ENCODE results near the gene PTPN4. TPM values are rescaled to one million over a fixed set of nuclear protein-coding genes. Genes with fewer than 3 reads are reported as not detected.

PTPN4 gene
- total RNA-seq, 1 experiment from 2014 or later = 42.2 TPM

GRCh38 chr2:120013597-120014223 is 254.0 kb downstream of the PTPN4 start:
- Histone ChIP-seq H3K9me3 (ENCODE audit: low read depth, low read length, poor library complexity, severe bottlenecking) (no peaks in the 10 kb centered on the region), H3K27ac (ENCODE audit: low read depth, low read length, poor library complexity, severe bottlenecking) (peak overlapping the region; percentile 91), H3K36me3 (ENCODE audit: insufficient read depth, low read length, poor library complexity, severe bottlenecking) (no peaks in the 10 kb centered on the region), H3K4me1 (ENCODE audit: insufficient read depth, low read length, poor library complexity, severe bottlenecking) (peaks cover 7% of the 10 kb centered on the region), H3K4me3 (ENCODE audit: low read depth, low read length, poor library complexity, severe bottlenecking) (peak overlapping the region; percentile 74), H3K27me3 (replicated peaks; ENCODE audit: insufficient read depth, low read depth, low read length, poor library complexity) (no peaks in the 10 kb centered on the region)
- no peak for TF ChIP-seq EZH2 (IDR thresholded peaks at IDR 0.05; ENCODE audit: borderline replicate concordance, low read depth, low read length, poor library complexity, severe bottlenecking)
- TF ChIP-seq, protein P1, sequence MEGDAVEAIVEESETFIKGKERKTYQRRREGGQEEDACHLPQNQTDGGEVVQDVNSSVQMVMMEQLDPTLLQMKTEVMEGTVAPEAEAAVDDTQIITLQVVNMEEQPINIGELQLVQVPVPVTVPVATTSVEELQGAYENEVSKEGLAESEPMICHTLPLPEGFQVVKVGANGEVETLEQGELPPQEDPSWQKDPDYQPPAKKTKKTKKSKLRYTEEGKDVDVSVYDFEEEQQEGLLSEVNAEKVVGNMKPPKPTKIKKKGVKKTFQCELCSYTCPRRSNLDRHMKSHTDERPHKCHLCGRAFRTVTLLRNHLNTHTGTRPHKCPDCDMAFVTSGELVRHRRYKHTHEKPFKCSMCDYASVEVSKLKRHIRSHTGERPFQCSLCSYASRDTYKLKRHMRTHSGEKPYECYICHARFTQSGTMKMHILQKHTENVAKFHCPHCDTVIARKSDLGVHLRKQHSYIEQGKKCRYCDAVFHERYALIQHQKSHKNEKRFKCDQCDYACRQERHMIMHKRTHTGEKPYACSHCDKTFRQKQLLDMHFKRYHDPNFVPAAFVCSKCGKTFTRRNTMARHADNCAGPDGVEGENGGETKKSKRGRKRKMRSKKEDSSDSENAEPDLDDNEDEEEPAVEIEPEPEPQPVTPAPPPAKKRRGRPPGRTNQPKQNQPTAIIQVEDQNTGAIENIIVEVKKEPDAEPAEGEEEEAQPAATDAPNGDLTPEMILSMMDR (conservative IDR thresholded peaks at IDR 0.05; ENCODE audit: low read depth, low read length) = no peak
- DNase-seq (ENCODE audit: low spot score) = peak; percentile 32
- POLR2A ChIA-PET (ENCODE audit: low non-redundant PET) = no interaction called here
- intact Hi-C loops (cut with micrococcal nuclease; ENCODE audit: unreplicated experiment) = loop anchor here (5.0 kb wide), 1 partner anchor 311 kb away; no protein-coding TSS in a partner anchor
- TSS peak; percentile 69 for BruUV-seq (replicated peaks)
- CTCF ChIA-PET = no interaction called here

DNA sequence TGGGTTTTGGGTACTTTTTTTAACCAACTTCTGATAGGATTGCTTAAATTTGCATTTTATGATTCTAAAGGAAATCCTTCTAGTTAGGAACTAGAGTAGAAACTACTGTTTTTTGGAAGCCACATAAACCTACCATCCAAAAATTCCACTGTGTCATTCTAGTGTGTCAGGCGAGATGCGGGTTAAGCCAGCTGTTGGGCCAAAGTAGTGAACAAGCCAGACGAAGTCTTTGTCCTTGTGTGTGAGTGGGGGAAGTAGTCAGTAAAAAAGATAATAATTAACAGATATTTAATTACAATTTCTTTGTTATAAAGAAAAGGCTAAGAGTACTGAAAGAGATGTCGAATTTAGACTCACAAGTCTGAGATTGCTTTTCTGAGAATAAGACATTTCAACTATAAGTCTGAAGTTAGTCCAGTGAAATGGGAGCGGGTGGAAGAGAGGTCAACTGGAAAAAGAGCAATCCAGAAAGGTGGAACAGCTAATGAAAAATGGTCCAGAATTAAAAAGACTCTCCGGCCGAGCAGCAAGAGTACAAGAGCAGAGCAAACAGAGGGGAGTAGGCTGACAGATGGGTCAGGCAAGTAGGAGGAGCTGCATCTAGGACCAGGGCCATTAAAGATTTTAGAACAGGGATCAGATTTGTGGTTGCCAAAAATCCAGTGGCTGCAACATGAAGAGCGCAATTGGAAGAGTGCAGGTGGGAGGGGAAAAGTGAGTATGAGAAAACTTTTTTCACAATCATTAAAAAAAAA is 254.7 kb downstream of the PTPN4 start:
- Histone ChIP-seq H3K9me3 (ENCODE audit: low read depth, low read length, poor library complexity, severe bottlenecking) (no peaks in the 10 kb centered on the region), H3K36me3 (ENCODE audit: insufficient read depth, low read length, poor library complexity, severe bottlenecking) (no peaks in the 10 kb centered on the region), H3K4me3 (ENCODE audit: low read depth, low read length, poor library complexity, severe bottlenecking) (peak overlapping the region; percentile 74), H3K27me3 (replicated peaks; ENCODE audit: insufficient read depth, low read depth, low read length, poor library complexity) (no peaks in the 10 kb centered on the region), H3K27ac (ENCODE audit: low read depth, low read length, poor library complexity, severe bottlenecking) (no peak overlapping the region), H3K4me1 (ENCODE audit: insufficient read depth, low read length, poor library complexity, severe bottlenecking) (peaks cover 7% of the 10 kb centered on the region)
- DNase-seq (ENCODE audit: low spot score) = no peak
- TF ChIP-seq, protein P1 (conservative IDR thresholded peaks at IDR 0.05; ENCODE audit: low read depth, low read length) = no peak
- no peak for TF ChIP-seq EZH2 (IDR thresholded peaks at IDR 0.05; ENCODE audit: borderline replicate concordance, low read depth, low read length, poor library complexity, severe bottlenecking)
- CTCF ChIA-PET = interaction anchor here (0.7 kb wide), 1 partner anchor 153 kb away, joined by 7 read pairs; no protein-coding TSS in a partner anchor
- intact Hi-C loops (cut with micrococcal nuclease; ENCODE audit: unreplicated experiment) = loop anchor here (5.0 kb wide), 1 partner anchor 312 kb away; no protein-coding TSS in a partner anchor
- no TSS peak for BruUV-seq (replicated peaks)
- POLR2A ChIA-PET (ENCODE audit: low non-redundant PET) = no interaction called here

DNA sequence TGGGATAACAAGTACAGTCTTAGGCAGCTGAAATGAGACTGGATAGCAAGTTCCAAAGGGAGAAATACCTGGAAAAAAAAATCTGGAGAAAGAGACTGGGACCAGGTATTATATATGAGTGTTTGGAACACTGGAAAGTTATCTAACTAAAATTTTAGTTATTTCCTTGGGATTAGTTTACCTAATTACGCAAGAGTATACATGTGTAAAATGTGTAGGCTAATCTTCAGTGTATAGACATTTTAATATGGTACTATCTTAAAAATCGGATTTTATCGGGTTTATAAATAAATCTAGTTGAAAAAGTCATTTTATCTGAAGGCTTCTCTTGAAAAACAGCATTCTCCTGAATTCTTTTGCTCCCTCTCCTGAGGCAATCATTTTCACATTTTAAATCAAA is 257.1 kb downstream of the PTPN4 start:
- CTCF ChIA-PET = no interaction called here

More for the DNA sequence above, 257.1 kb downstream of the PTPN4 start:
- Histone ChIP-seq H3K4me3 (ENCODE audit: low read depth, low read length, poor library complexity, severe bottlenecking) (no peak overlapping the region), H3K9me3 (ENCODE audit: low read depth, low read length, poor library complexity, severe bottlenecking) (no peaks in the 10 kb centered on the region), H3K27me3 (replicated peaks; ENCODE audit: insufficient read depth, low read depth, low read length, poor library complexity) (no peaks in the 10 kb centered on the region), H3K36me3 (ENCODE audit: insufficient read depth, low read length, poor library complexity, severe bottlenecking) (no peaks in the 10 kb centered on the region), H3K27ac (ENCODE audit: low read depth, low read length, poor library complexity, severe bottlenecking) (no peak overlapping the region), H3K4me1 (ENCODE audit: insufficient read depth, low read length, poor library complexity, severe bottlenecking) (peaks cover 7% of the 10 kb centered on the region)
- BruUV-seq (replicated peaks) = no TSS peak
- intact Hi-C loops (cut with micrococcal nuclease; ENCODE audit: unreplicated experiment) = no loop called here
- TF ChIP-seq EZH2 (IDR thresholded peaks at IDR 0.05; ENCODE audit: borderline replicate concordance, low read depth, low read length, poor library complexity, severe bottlenecking) = no peak
- TF ChIP-seq, protein P1 (conservative IDR thresholded peaks at IDR 0.05; ENCODE audit: low read depth, low read length) = no peak
- DNase-seq (ENCODE audit: low spot score) = no peak
- POLR2A ChIA-PET (ENCODE audit: low non-redundant PET) = no interaction called here

Measured in A673 (cell line).